B cell (primary cell): Measurements from ENCODE around the gene LRRC4.

ENCODE experiments used
- CTCF ChIP-seq: fragments of 200-600 bp; IDR thresholded peaks from one replicate; pipeline ENCODE4 v1.8.0; 2022; ENCODE audit warnings: antibody characterized with exemption, mild to moderate bottlenecking
- EZH2 ChIP-seq: IDR thresholded peaks from 2 replicates; pipeline ENCODE4 v1.6.1; 2012; ENCODE audit warnings: borderline replicate concordance, low read depth, mild to moderate bottlenecking, moderate library complexity, low read length; ENCODE audit not compliant: insufficient read depth, poor library complexity, severe bottlenecking

- TF ChIP-seq CTCF (no peak), EZH2 (no peak)
Observed at GRCh38 chr7:127993317-127993716, 37.9 kb downstream of the LRRC4 start.
